NT2/D1 (cell line): Measurements from ENCODE around the gene CD93.

ENCODE experiments used
- DNase-seq: peaks from one replicate; pipeline ENCODE4 v3.0.0-alpha.2; 2011; ENCODE audit warnings: low read depth, low spot score
- H3K27me3 ChIP-seq: 2 replicates; pipeline ENCODE4 v1.6.0; 2011; ENCODE audit warnings: mild to moderate bottlenecking; ENCODE audit not compliant: insufficient read length, insufficient read depth
- H3K36me3 ChIP-seq: 2 replicates; pipeline ENCODE4 v1.6.1; 2011; ENCODE audit warnings: mild to moderate bottlenecking, low read length, mixed read lengths; ENCODE audit not compliant: insufficient read depth, insufficient read length
- H3K4me1 ChIP-seq: 2 replicates; pipeline ENCODE4 v1.5.1; 2011; ENCODE audit not compliant: insufficient read depth, insufficient read length
- H3K4me3 ChIP-seq: 2 replicates; pipeline ENCODE4 v1.5.1; 2011; ENCODE audit warnings: low read depth; ENCODE audit not compliant: insufficient read length
- H3K9ac ChIP-seq: 2 replicates; pipeline ENCODE4 v1.6.0; 2011; ENCODE audit warnings: low read depth; ENCODE audit not compliant: insufficient read length
- H3K9me3 ChIP-seq: 2 replicates; pipeline ENCODE4 v1.5.1; 2011; ENCODE audit warnings: mild to moderate bottlenecking, low read length; ENCODE audit not compliant: insufficient read depth
- SUZ12 ChIP-seq: IDR thresholded peaks from 2 replicates; pipeline ENCODE4 v1.6.1; 2011; ENCODE audit not compliant: insufficient read length, insufficient read depth; ENCODE audit errors: extremely low read depth
- YY1 ChIP-seq: IDR thresholded peaks from 2 replicates; pipeline ENCODE4 v1.6.1; 2011; ENCODE audit not compliant: insufficient read length, insufficient read depth
- ZNF274 ChIP-seq: IDR thresholded peaks from 2 replicates; pipeline ENCODE4 v1.6.1; 2011; ENCODE audit warnings: mild to moderate bottlenecking, low read depth, low read length

CD93 gene

DNA sequence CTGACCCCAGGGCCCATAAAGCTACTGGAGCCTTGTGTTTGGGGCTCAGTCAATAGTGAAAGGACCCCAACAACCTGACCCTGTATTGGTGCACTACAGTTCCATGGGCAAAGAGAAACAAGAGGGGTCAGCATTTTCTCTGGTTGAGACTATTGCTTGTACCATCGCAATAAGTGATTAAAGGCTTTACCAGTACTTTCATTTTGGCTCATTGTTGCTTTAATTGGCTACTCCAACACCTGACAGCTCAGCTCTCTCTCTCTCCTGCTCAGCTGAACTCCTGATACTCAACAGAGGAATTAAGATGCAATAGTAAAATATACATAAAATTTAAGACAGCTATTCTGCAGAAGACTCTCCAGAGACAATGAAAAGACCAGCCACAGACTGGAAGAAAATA lies 17.8 kb downstream of the CD93 start:
- Histone ChIP-seq H3K9ac (no peak overlapping the region), H3K27me3 (no peaks in the 10 kb centered on the region), H3K36me3 (no peaks in the 10 kb centered on the region), H3K9me3 (no peaks in the 10 kb centered on the region; the same call in 1 of the 2 replicates), H3K4me3 (no peak overlapping the region), H3K4me1 (no peaks in the 10 kb centered on the region)
- no peak for DNase-seq
- TF ChIP-seq ZNF274: no peak
- no peak for TF ChIP-seq SUZ12
- TF ChIP-seq YY1: no peak

DNA sequence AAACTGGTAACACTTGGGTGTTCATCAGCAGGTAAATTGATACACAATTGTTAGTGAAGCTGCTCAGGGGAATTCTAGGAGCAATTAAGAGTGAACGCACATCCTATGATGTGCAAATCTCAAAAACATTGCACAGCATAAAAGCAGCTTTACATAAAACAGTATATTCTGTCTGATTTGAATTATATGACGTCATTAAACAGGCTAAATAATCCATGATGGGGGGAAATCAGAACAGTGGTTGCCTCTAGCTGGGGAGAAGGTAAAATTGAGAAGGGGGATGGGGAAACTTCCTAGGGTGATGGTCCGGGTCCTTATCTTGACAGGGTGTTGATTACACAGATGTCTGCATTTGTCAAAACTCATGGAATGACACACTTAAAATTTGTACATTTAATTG lies 19.4 kb downstream of the CD93 start:
- H3K27me3 ChIP-seq: no peaks in the 10 kb centered on the region
- no peaks in the 10 kb centered on the region for H3K36me3 ChIP-seq
- no peak overlapping the region for H3K9ac ChIP-seq
- no peak for TF ChIP-seq ZNF274
- no peak for DNase-seq
- H3K9me3 ChIP-seq: no peaks in the 10 kb centered on the region; the same call in 1 of the 2 replicates
- H3K4me1 ChIP-seq: peaks cover 3% of the 10 kb centered on the region
- H3K4me3 ChIP-seq: no peak overlapping the region

- no peak for DNase-seq
- Histone ChIP-seq H3K27me3 (no peaks in the 10 kb centered on the region), H3K4me1 (peaks cover 3% of the 10 kb centered on the region), H3K9ac (no peak overlapping the region), H3K9me3 (no peaks in the 10 kb centered on the region; the same call in 1 of the 2 replicates), H3K4me3 (no peak overlapping the region), H3K36me3 (no peaks in the 10 kb centered on the region)
- TF ChIP-seq ZNF274 (no peak), SUZ12 (no peak), YY1 (no peak)
Observed at GRCh38 chr20:23065266-23066201, 20.6 kb downstream of the CD93 start.

GRCh38 chr20:23063581-23063980 lies 22.5 kb downstream of the CD93 start:
- Histone ChIP-seq H3K36me3 (no peaks in the 10 kb centered on the region), H3K9ac (no peak overlapping the region), H3K4me3 (no peak overlapping the region), H3K4me1 (peaks cover 3% of the 10 kb centered on the region), H3K9me3 (no peaks in the 10 kb centered on the region; the same call in 1 of the 2 replicates), H3K27me3 (no peaks in the 10 kb centered on the region)
- DNase-seq: no peak
- TF ChIP-seq YY1 (no peak), ZNF274 (no peak), SUZ12 (no peak)

DNA sequence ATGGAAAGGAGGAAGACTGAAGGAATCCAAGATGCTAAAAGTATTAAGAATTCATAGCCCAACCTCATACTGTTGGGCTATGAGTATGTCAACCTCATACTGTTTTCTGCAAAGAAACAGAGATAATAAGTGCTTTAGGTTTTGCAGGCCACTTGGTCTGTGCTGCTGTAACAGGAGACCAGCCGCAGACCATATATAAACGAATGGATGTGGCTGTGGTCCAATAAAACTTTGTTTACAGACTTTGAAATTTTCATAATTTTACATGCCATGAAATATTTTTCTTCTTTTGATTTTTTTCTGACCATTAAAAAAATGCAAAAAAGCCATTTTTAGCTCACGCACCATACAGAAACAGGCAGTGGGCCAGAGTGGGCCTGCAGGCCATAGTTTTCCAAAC lies 23.0 kb downstream of the CD93 start:
- TF ChIP-seq SUZ12 (no peak), ZNF274 (no peak), YY1 (no peak)
- H3K36me3 ChIP-seq: no peaks in the 10 kb centered on the region
- DNase-seq: no peak
- H3K9ac ChIP-seq: no peak overlapping the region
- H3K4me3 ChIP-seq: no peak overlapping the region
- H3K9me3 ChIP-seq: no peaks in the 10 kb centered on the region; the same call in 1 of the 2 replicates
- H3K27me3 ChIP-seq: no peaks in the 10 kb centered on the region
- H3K4me1 ChIP-seq: peaks cover 3% of the 10 kb centered on the region

DNA sequence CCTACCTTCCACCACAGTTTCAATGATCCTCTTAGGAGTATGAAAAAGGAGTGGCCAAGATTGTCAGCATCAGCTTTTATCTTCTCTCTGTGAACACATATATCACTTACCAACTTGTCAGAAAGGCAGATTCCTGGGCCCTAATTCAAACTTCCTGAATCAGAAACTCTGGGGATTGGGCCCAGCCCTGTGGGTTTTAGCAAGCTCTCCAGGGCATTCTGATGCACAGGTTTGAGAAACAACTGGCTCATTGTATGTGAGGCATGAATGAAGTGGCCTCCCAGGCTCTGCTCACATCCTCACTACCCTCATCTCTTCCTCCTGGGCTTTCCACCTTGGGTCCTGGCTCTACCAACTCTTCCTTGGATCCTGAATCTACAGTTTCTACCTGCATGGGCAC lies 23.5 kb downstream of the CD93 start:
- TF ChIP-seq YY1 (no peak), SUZ12 (no peak), ZNF274 (no peak)
- Histone ChIP-seq H3K4me3 (no peak overlapping the region), H3K4me1 (peaks cover 3% of the 10 kb centered on the region), H3K27me3 (no peaks in the 10 kb centered on the region), H3K36me3 (no peaks in the 10 kb centered on the region), H3K9me3 (no peaks in the 10 kb centered on the region; the same call in 1 of the 2 replicates), H3K9ac (no peak overlapping the region)
- no peak for DNase-seq

DNA sequence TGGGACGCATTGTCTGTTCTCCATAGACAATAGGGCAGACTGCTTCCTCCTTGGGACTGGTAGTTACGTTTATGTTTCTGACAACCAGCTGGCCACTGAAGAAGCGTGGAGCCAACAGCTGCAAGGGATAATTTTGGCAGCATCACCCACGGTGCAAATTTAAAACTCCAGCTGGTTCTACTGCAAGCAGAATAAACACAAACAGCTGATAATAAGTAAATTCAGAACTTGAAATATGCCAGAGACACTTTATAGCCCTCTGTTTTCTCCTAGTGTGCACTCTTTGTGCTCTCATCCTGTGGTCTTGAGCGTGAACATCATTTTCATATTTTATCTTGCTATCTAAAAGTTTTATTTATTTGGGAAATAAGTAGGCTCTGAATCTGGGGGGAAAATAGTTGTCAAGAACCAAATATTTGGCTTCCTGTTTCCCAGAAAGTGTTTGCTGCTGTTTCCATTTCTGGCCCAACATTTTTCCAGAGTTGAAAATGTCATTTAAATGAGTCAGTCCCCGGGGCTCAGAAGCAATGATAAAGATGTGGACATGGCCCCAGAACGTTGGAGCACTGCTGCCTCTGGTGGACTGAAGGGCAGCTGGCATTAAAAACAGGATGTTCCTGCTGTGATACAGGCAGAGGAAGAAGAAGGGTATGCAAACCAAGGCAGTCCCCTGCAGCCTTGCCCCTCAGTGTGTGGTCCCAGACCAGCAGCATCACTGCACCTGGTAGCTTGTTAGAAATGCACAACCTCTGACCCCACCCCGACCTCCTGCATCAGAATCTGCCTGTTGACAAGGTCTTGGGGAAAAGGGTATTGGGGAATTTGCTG lies 24.2 kb downstream of the CD93 start:
- Histone ChIP-seq H3K9ac (no peak overlapping the region), H3K27me3 (no peaks in the 10 kb centered on the region), H3K36me3 (no peaks in the 10 kb centered on the region), H3K9me3 (peaks cover 3% of the 10 kb centered on the region; the same call in 1 of the 2 replicates), H3K4me1 (peaks cover 3% of the 10 kb centered on the region), H3K4me3 (no peak overlapping the region)
- TF ChIP-seq ZNF274: no peak
- TF ChIP-seq YY1: no peak
- no peak for TF ChIP-seq SUZ12
- no peak for DNase-seq
